Smooth muscle cell (in vitro differentiated cells): Measurements from ENCODE around the gene CBX6. TPM values are rescaled to one million over a fixed set of nuclear protein-coding genes. Genes with fewer than 3 reads are reported as not detected.

Source experiments
- DNase-seq: peaks from one replicate; lab custom pipeline; 2025; ENCODE audit not compliant: unreplicated experiment; lab: John Stamatoyannopoulos, UW
- H2AFZ ChIP-seq: fragments of 200-600 bp; sonication (generic); 2 replicates; pipeline ENCODE4 v1.6.0; 2016; ENCODE audit warnings: antibody characterized with exemption, low read depth, mild to moderate bottlenecking
- H3F3A ChIP-seq: fragments of 200-600 bp; sonication (generic); 2 replicates; pipeline ENCODE4 v1.6.0; 2017; ENCODE audit warnings: antibody characterized with exemption, low read depth
- H3K27ac ChIP-seq: fragments of 200-600 bp; sonication (generic); 2 replicates; pipeline ENCODE4 v1.5.1; 2016; ENCODE audit warnings: low read depth, mild to moderate bottlenecking
- H3K27me3 ChIP-seq: fragments of 200-600 bp; sonication (generic); 2 replicates; pipeline ENCODE4 v1.6.1; 2016; ENCODE audit warnings: low read depth, mild to moderate bottlenecking
- H3K36me3 ChIP-seq: fragments of 200-600 bp; sonication (generic); 2 replicates; pipeline ENCODE4 v1.5.1; 2016; ENCODE audit warnings: low read depth
- H3K4me1 ChIP-seq: fragments of 200-600 bp; sonication (generic); 2 replicates; pipeline ENCODE4 v1.5.1; 2016; ENCODE audit warnings: low read depth
- H3K4me2 ChIP-seq: fragments of 200-600 bp; sonication (generic); 2 replicates; pipeline ENCODE4 v1.6.0; 2016; ENCODE audit warnings: mild to moderate bottlenecking
- H3K4me3 ChIP-seq: fragments of 200-600 bp; sonication (generic); 2 replicates; pipeline ENCODE4 v1.5.1; 2016; ENCODE audit warnings: mild to moderate bottlenecking
- H3K79me2 ChIP-seq: fragments of 200-600 bp; sonication (generic); 2 replicates; pipeline ENCODE4 v1.6.0; 2016; ENCODE audit warnings: low read depth, mild to moderate bottlenecking
- H3K9ac ChIP-seq: fragments of 200-600 bp; sonication (generic); 2 replicates; pipeline ENCODE4 v1.6.0; 2016; ENCODE audit warnings: low read depth
- H3K9me3 ChIP-seq: fragments of 200-600 bp; sonication (generic); replicated peaks from 2 replicates; pipeline ENCODE4 v1.5.1; 2016; ENCODE audit warnings: low read depth
- H4K20me1 ChIP-seq: fragments of 200-600 bp; sonication (generic); 2 replicates; pipeline ENCODE4 v1.6.0; 2016; ENCODE audit warnings: low read depth
- CTCF ChIP-seq: fragments of 200-600 bp; sonication (generic); IDR thresholded peaks from 2 replicates; pipeline ENCODE4 v1.5.1; 2017; ENCODE audit warnings: borderline replicate concordance, mild to moderate bottlenecking, antibody characterized with exemption; ENCODE audit not compliant: insufficient read depth, poor library complexity, severe bottlenecking
- WGBS: methylation state at CpG from one replicate; pipeline ENCODE4 v1.1.7; 2016; ENCODE audit warnings: low lambda C conversion rate; 5-methylcytosine and 5-hydroxymethylcytosine counted together
- polyA plus RNA-seq: library from polyadenylated mRNA; unstranded; fragments of >200 nt; fragmentation: Nextera tagmentation; extraction: Ambion mirVana; gene quantifications from 2 replicates; pipeline ENCODE4 v1.2.1, GENCODE V29; 2016
- total RNA-seq: library from RNA; depleted of rRNA; stranded (reverse); fragments of >200 nt; gene quantifications from 2 replicates; pipeline ENCODE4 v1.2.3, GENCODE V29; 2014

CBX6 gene
- total and polyA plus RNA-seq, 2 experiments from 2014 or later = 11.6 to 23.9 TPM

DNA sequence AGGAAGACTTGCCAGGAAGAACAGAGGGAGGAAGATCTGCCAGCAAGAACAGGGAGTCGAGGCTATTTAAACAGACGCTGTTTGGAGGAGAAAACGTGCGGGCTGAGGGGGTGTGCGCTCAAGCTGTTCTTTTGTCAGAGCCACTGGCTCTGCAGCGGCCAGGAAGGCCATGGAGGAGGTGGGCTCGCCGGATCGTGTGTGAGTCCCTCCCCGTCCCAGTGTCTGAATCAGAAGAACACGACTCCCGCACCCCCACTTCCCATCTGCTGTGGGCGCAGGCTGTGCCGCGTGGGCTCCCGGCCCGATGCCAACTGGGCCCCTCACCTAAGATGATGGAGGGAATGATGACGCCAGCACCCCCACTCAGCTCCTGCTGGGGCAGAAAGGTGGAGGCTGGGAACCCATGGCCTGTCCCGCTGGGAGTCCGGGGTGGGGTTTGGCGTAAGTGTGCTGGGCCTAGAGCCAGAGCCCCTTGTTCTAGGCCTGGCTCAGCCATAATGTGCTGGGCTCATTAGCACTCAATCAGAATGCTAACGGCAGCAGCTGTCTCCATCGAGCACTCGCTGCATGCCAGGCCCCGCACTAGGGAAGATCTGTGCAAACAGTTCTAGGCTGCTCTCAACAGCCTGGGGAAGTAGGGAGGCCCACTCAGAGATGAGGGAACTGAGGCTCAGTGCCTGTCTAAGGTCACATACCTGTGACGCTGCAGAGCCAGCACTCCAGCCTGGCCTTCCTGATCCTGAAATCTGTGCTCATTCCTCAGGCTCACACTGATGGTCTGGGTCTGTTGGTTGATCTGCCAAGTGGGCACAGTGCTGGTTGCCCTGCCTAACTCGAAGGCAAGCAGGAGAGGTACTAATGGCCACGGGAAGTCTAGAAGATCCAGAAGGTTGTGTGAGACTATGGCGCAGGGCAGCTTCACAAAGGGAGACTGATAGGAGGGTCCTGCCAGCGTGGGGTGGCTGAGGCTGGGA, 39.7 kb downstream of the CBX6 start:
- Histone ChIP-seq H3F3A (no peaks in the 10 kb centered on the region), H3K36me3 (no peaks in the 10 kb centered on the region), H3K9ac (no peak overlapping the region), H3K27me3 (no peaks in the 10 kb centered on the region), H3K4me3 (no peak overlapping the region), H3K79me2 (no peaks in the 10 kb centered on the region), H3K27ac (no peak overlapping the region), H3K4me2 (no peak overlapping the region), H4K20me1 (peaks cover 7% of the 10 kb centered on the region), H3K9me3 (no peaks in the 10 kb centered on the region), H3K4me1 (no peaks in the 10 kb centered on the region), H2AFZ (no peak overlapping the region)
- WGBS = 89% methylated on average over 30 of the region's 30 CpGs
- TF ChIP-seq CTCF = no peak
- no peak for DNase-seq

GRCh38 chr22:38831166-38831945, 40.7 kb downstream of the CBX6 start:
- 72% methylated on average over 16 of the region's 16 CpGs for WGBS
- no peak overlapping the region for H3K4me3 ChIP-seq
- no peak for DNase-seq
- no peaks in the 10 kb centered on the region for H3K4me1 ChIP-seq
- H3K27me3 ChIP-seq = no peaks in the 10 kb centered on the region
- no peak overlapping the region for H3K9ac ChIP-seq
- no peaks in the 10 kb centered on the region for H3K36me3 ChIP-seq
- no peaks in the 10 kb centered on the region for H3F3A ChIP-seq
- H3K27ac ChIP-seq = no peak overlapping the region
- H3K4me2 ChIP-seq = no peak overlapping the region
- no peaks in the 10 kb centered on the region for H3K9me3 ChIP-seq
- H4K20me1 ChIP-seq = peaks cover 6% of the 10 kb centered on the region
- H2AFZ ChIP-seq = no peak overlapping the region
- no peaks in the 10 kb centered on the region for H3K79me2 ChIP-seq
- TF ChIP-seq CTCF = no peak

DNA sequence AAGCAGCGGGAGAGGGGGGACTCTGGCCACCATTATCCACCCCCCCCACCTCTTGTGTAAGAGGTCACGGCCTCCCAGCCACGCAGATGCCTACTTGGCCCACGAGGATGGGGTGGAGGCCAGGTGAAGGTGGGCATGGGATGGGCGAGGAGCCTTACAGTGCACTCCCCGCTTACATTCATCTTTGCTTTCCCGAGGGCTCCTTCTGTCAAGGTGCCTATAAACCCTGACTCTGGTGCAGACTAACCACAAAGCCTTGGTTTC, 41.2 kb downstream of the CBX6 start:
- Histone ChIP-seq H3K27me3 (no peaks in the 10 kb centered on the region), H3F3A (no peaks in the 10 kb centered on the region), H3K36me3 (no peaks in the 10 kb centered on the region), H3K4me3 (no peak overlapping the region), H3K79me2 (no peaks in the 10 kb centered on the region), H4K20me1 (peaks cover 4% of the 10 kb centered on the region), H3K27ac (no peak overlapping the region), H2AFZ (no peak overlapping the region), H3K4me2 (no peak overlapping the region), H3K4me1 (no peaks in the 10 kb centered on the region), H3K9ac (no peak overlapping the region), H3K9me3 (no peaks in the 10 kb centered on the region)
- TF ChIP-seq CTCF = no peak
- 90% methylated on average over 7 of the region's 7 CpGs for WGBS
- no peak for DNase-seq
